ENCODE measurements around the gene INO80B.

- no peak for TF ChIP-seq CTCF (IDR thresholded peaks at IDR 0.05)
- no peak for TF ChIP-seq POLR2A (IDR thresholded peaks at IDR 0.05)
Measured at GRCh38 chr2:74496997-74497776, 42.3 kb downstream of the INO80B start.
